HG03175 (cell line): Measurements from ENCODE around the gene TRIB2.

ENCODE experiments used
- ATAC-seq: cut with Tn5 transposase; IDR thresholded peaks from one replicate; pipeline ENCODE4 v1.9.1; 2021; ENCODE audit warnings: mild to moderate bottlenecking, moderate library complexity; ENCODE audit not compliant: unreplicated experiment

TRIB2 gene

GRCh38 chr2:12737738-12738485 is 21.2 kb downstream of the TRIB2 start:
- ATAC-seq = no peak

- no peak for ATAC-seq
Observed at GRCh38 chr2:12739721-12740254, 23.1 kb downstream of the TRIB2 start.

GRCh38 chr2:12741380-12741779 is 24.6 kb downstream of the TRIB2 start:
- no peak for ATAC-seq

GRCh38 chr2:12742891-12743290 is 26.2 kb downstream of the TRIB2 start:
- no peak for ATAC-seq

GRCh38 chr2:12750166-12750905 is 33.6 kb downstream of the TRIB2 start:
- no peak for ATAC-seq

GRCh38 chr2:12754643-12755042 is 37.9 kb downstream of the TRIB2 start:
- ATAC-seq = no peak

- ATAC-seq = no peak
Observed at GRCh38 chr2:12755384-12755783, 38.6 kb downstream of the TRIB2 start.

GRCh38 chr2:12759248-12759647 is 42.5 kb downstream of the TRIB2 start:
- no peak for ATAC-seq

- no peak for ATAC-seq
Observed at GRCh38 chr2:12761104-12761503, 44.4 kb downstream of the TRIB2 start.

GRCh38 chr2:12762337-12762736 is 45.6 kb downstream of the TRIB2 start:
- ATAC-seq = no peak

GRCh38 chr2:12762976-12763375 is 46.2 kb downstream of the TRIB2 start:
- ATAC-seq = no peak

- no peak for ATAC-seq
Observed at GRCh38 chr2:12763486-12763885, 46.8 kb downstream of the TRIB2 start.

GRCh38 chr2:12764075-12764730 is 47.5 kb downstream of the TRIB2 start:
- no peak for ATAC-seq

- no peak for ATAC-seq
Observed at GRCh38 chr2:12764849-12765605, 48.3 kb downstream of the TRIB2 start.

- ATAC-seq = no peak
Observed at GRCh38 chr2:12766421-12766879, 49.7 kb downstream of the TRIB2 start.

GRCh38 chr2:12767541-12767940 is 50.8 kb downstream of the TRIB2 start:
- ATAC-seq = no peak

GRCh38 chr2:12767996-12768624 is 51.4 kb downstream of the TRIB2 start:
- ATAC-seq = no peak

GRCh38 chr2:12769492-12770105 is 52.9 kb downstream of the TRIB2 start:
- ATAC-seq = no peak

- no peak for ATAC-seq
Observed at GRCh38 chr2:12770300-12770968, 53.7 kb downstream of the TRIB2 start.
